ENCODE measurements around the gene CBLC. TPM values are rescaled to one million over a fixed set of nuclear protein-coding genes. Genes with fewer than 3 reads are reported as not detected.
A peak's percentile ranks its signal among the peaks of the same experiment; 100 is the strongest.

CBLC gene
- total and polyA plus RNA-seq, 2 donors (not counting 1 experiment from before 2014, with no cell fraction given): not detected

GRCh38 chr19:44752816-44753625 is 24.7 kb upstream of the CBLC start:
- WGBS (ENCODE audit: insufficient coverage): 2% methylated on average over 15 of the region's 18 CpGs
- H3K9ac ChIP-seq (ENCODE audit: low read length): peak overlapping the region; percentile 92
- no peak for TF ChIP-seq CTCF (IDR thresholded peaks at IDR 0.05)
- TF ChIP-seq EZH2 (IDR thresholded peaks at IDR 0.05; ENCODE audit: borderline replicate concordance, insufficient read depth, low read depth, low read length, poor library complexity, severe bottlenecking): no peak
- DNase-seq (peak; percentile 97), ATAC-seq (ENCODE audit: low read depth) (peak; percentile 69)
- H3K79me2 ChIP-seq (ENCODE audit: control insufficient read depth, insufficient read depth, low read length): peaks cover 8% of the 10 kb centered on the region
- H2AFZ ChIP-seq (ENCODE audit: insufficient read depth, low read depth, low read length, poor library complexity, severe bottlenecking): no peak overlapping the region
- H3K36me3 ChIP-seq (replicated peaks in 1 of 2; ENCODE audit: control extremely low read depth in 1 of 2, control insufficient read depth in 1 of 2, extremely low read depth in 1 of 2, insufficient read depth in 2 of 2, low read length in 1 of 2): peaks cover 2 to 19% of the 10 kb centered on the region in 2 experiments
- Mint-ChIP-seq H3K27me3 (no peaks in the 10 kb centered on the region), H3K4me3 (peak overlapping the region; percentile 97), H3K4me1 (peaks cover 59% of the 10 kb centered on the region), H3K27ac (peak overlapping the region; percentile 98), H3K9me3 (ENCODE audit: insufficient read depth) (no peaks in the 10 kb centered on the region)
- peak overlapping the region; percentile 92 for H3K27ac ChIP-seq (ENCODE audit: low read length in 2 of 2)
- H3K4me3 ChIP-seq (ENCODE audit: control extremely low read depth in 1 of 5, extremely low read depth in 1 of 5, insufficient read depth in 1 of 5, low read depth in 2 of 5, low read length in 4 of 5): peak overlapping the region; percentile 44 to 94 (median 69)
- intact Hi-C loops (cut with micrococcal nuclease): loop anchor here (1.0 to 5.0 kb wide), 5 partner anchors 17 to 324 kb away; partner anchors contain the start of genes GEMIN7, RELB and ZNF296
- ChIA-PET POLR2A (interaction anchor here (0.5 to 6.2 kb wide), 9 partner anchors 9 to 1289 kb away, joined by 3 to 65 read pairs (median 6); no protein-coding TSS in a partner anchor), CTCF (interaction anchor here (1.0 to 6.2 kb wide), 9 partner anchors 8 to 98 kb away, joined by 3 to 84 read pairs (median 5); no protein-coding TSS in a partner anchor)
- no peaks in the 10 kb centered on the region for H3K27me3 ChIP-seq (replicated peaks in 1 of 4; ENCODE audit: control extremely low read depth in 1 of 4, control insufficient read depth in 3 of 4, insufficient read depth in 4 of 4, low read length in 3 of 4)
- H3K9me3 ChIP-seq (ENCODE audit: control extremely low read depth in 1 of 3, control insufficient read depth in 2 of 3, insufficient read depth in 1 of 3, low read length in 2 of 3): no peaks in the 10 kb centered on the region
- peak overlapping the region; percentile 97 for H3K4me2 ChIP-seq (replicated peaks; ENCODE audit: low read depth, low read length, poor library complexity, severe bottlenecking)
- peaks cover 5% of the 10 kb centered on the region for H4K20me1 ChIP-seq (ENCODE audit: control insufficient read depth, insufficient read depth, low read length, poor library complexity, severe bottlenecking)
- H3K4me1 ChIP-seq (ENCODE audit: control insufficient read depth in 2 of 2, insufficient read depth in 2 of 2, low read length in 2 of 2): peaks cover 55 to 69% of the 10 kb centered on the region in 2 donors

- no peaks in the 10 kb centered on the region for H3K27me3 ChIP-seq (replicated peaks in 1 of 4; ENCODE audit: control extremely low read depth in 1 of 4, control insufficient read depth in 3 of 4, insufficient read depth in 4 of 4, low read length in 3 of 4)
- intact Hi-C loops (cut with micrococcal nuclease): loop anchor here (1.0 to 5.0 kb wide), 5 partner anchors 17 to 324 kb away; partner anchors contain the start of genes GEMIN7, RELB and ZNF296
- DNase-seq: no peak
- ChIA-PET CTCF (interaction anchor here (0.6 to 6.2 kb wide), 9 partner anchors 9 to 80 kb away, joined by 3 to 84 read pairs (median 5); no protein-coding TSS in a partner anchor), POLR2A (interaction anchor here (0.5 to 6.2 kb wide), 8 partner anchors 8 to 286 kb away, joined by 3 to 65 read pairs (median 5); no protein-coding TSS in a partner anchor)
- peak overlapping the region; percentile 92 for H3K9ac ChIP-seq (ENCODE audit: low read length)
- TF ChIP-seq EZH2 (IDR thresholded peaks at IDR 0.05; ENCODE audit: borderline replicate concordance, insufficient read depth, low read depth, low read length, poor library complexity, severe bottlenecking) (no peak), CTCF (IDR thresholded peaks at IDR 0.05) (no peak)
- H3K9me3 Mint-ChIP-seq (ENCODE audit: insufficient read depth): no peaks in the 10 kb centered on the region
- no peaks in the 10 kb centered on the region for H3K9me3 ChIP-seq (ENCODE audit: control extremely low read depth in 1 of 3, control insufficient read depth in 2 of 3, insufficient read depth in 1 of 3, low read length in 2 of 3)
- peak overlapping the region; percentile 97 for H3K4me2 ChIP-seq (replicated peaks; ENCODE audit: low read depth, low read length, poor library complexity, severe bottlenecking)
- peak overlapping the region; percentile 97 for H3K4me3 Mint-ChIP-seq
- peaks cover 2 to 24% of the 10 kb centered on the region in 2 experiments for H3K36me3 ChIP-seq (replicated peaks in 1 of 2; ENCODE audit: control extremely low read depth in 1 of 2, control insufficient read depth in 1 of 2, extremely low read depth in 1 of 2, insufficient read depth in 2 of 2, low read length in 1 of 2)
- peaks cover 60% of the 10 kb centered on the region for H3K4me1 Mint-ChIP-seq
- H3K79me2 ChIP-seq (ENCODE audit: control insufficient read depth, insufficient read depth, low read length): peaks cover 8% of the 10 kb centered on the region
- ATAC-seq (ENCODE audit: low read depth): no peak
- H3K27me3 Mint-ChIP-seq: no peaks in the 10 kb centered on the region
- no peak overlapping the region for H2AFZ ChIP-seq (ENCODE audit: insufficient read depth, low read depth, low read length, poor library complexity, severe bottlenecking)
- 0% methylated on average over 3 of the region's 11 CpGs for WGBS (ENCODE audit: insufficient coverage)
- H3K4me1 ChIP-seq (ENCODE audit: control insufficient read depth in 2 of 2, insufficient read depth in 2 of 2, low read length in 2 of 2): peaks cover 55 to 67% of the 10 kb centered on the region in 2 donors
- peaks cover 8% of the 10 kb centered on the region for H4K20me1 ChIP-seq (ENCODE audit: control insufficient read depth, insufficient read depth, low read length, poor library complexity, severe bottlenecking)
- peak overlapping the region; percentile 63 to 94 (median 72) for H3K4me3 ChIP-seq (ENCODE audit: control extremely low read depth in 1 of 5, extremely low read depth in 1 of 5, insufficient read depth in 1 of 5, low read depth in 2 of 5, low read length in 4 of 5)
- H3K27ac Mint-ChIP-seq: peak overlapping the region; percentile 98
- peak overlapping the region; percentile 92 for H3K27ac ChIP-seq (ENCODE audit: low read length in 2 of 2)
Observed at GRCh38 chr19:44753626-44753931, 24.1 kb upstream of the CBLC start.

Data from B cell (primary cell).